Ectodermal cell (in vitro differentiated cells): ENCODE measurements around the gene PYY.

Experiments
- H3K27ac ChIP-seq: 2 replicates; pipeline ENCODE4 v1.7.0; 2013; ENCODE audit warnings: mild to moderate bottlenecking, low read depth, low read length; ENCODE audit not compliant: insufficient read depth, poor library complexity, severe bottlenecking
- H3K27me3 ChIP-seq: 2 replicates; pipeline ENCODE4 v1.7.0; 2013; ENCODE audit warnings: mild to moderate bottlenecking, low read length; ENCODE audit not compliant: insufficient read depth, control insufficient read depth, poor library complexity, severe bottlenecking
- H3K36me3 ChIP-seq: one replicate; pipeline ENCODE4 v1.7.0; 2013; ENCODE audit warnings: low read length; ENCODE audit not compliant: control insufficient read depth, insufficient read depth
- H3K4me1 ChIP-seq: one replicate; pipeline ENCODE4 v1.7.0; 2013; ENCODE audit warnings: low read length; ENCODE audit not compliant: control insufficient read depth, insufficient read depth
- H3K4me3 ChIP-seq: 2 replicates; pipeline ENCODE4 v1.7.0; 2013; ENCODE audit warnings: low read depth, low read length, control low read depth; ENCODE audit not compliant: insufficient read depth
- H3K9me3 ChIP-seq: 2 replicates; pipeline ENCODE4 v1.7.0; 2013; ENCODE audit warnings: mild to moderate bottlenecking, low read length, moderate library complexity; ENCODE audit not compliant: control insufficient read depth
- whole genome bisulfite sequencing, 2 experiments: methylation state at CpG; one replicate each; pipeline ENCODE4 v1.1.7; 2013; ENCODE audit warnings: missing lambda C conversion rate in 2 of 2; 5-methylcytosine and 5-hydroxymethylcytosine counted together

Gene PYY

DNA sequence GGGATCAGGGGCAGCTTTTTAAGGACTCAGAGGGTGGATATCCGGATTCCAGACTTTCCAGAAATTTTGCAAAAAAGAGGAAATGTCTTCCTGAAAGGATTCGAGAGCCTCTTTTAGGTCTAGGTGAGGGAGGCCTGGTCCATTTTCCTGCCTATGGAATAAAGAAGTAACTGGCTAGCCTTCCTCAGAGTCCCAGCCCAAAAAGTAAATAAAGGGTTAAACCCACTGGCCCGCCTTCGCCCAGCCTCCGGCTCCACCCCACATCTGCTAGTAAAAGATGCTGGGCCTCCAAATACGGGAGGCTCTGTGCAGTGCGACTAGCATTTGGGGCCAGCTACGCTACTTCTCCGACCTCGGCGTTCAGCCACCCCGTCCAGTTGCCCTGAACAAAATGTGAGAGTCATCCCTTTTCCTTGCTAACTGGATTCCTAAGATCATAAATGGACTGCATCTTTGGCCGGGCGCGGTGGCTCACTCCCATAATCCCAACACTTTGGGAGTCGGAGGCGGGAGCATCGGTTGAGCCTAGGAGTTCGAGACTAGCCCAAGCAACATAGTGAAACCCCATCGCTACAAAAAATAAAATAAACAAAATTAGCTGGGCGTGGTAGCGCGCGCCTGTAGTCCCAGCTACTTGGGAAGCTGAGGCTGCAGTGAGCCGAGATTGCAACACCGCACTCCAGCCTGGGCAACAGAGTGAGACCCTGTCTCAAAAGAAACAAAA is 45.6 kb downstream of the PYY start:
- peak overlapping the region; percentile 71 for H3K27ac ChIP-seq
- H3K4me1 ChIP-seq, result peaks cover 25% of the 10 kb centered on the region
- H3K27me3 ChIP-seq, result peaks cover 4% of the 10 kb centered on the region
- H3K36me3 ChIP-seq, result no peaks in the 10 kb centered on the region
- H3K9me3 ChIP-seq, result no peaks in the 10 kb centered on the region
- peak overlapping the region; percentile 80 for H3K4me3 ChIP-seq
- 14 to 17% methylated on average over 26 of the region's 26 CpGs for WGBS, 2 experiments

DNA sequence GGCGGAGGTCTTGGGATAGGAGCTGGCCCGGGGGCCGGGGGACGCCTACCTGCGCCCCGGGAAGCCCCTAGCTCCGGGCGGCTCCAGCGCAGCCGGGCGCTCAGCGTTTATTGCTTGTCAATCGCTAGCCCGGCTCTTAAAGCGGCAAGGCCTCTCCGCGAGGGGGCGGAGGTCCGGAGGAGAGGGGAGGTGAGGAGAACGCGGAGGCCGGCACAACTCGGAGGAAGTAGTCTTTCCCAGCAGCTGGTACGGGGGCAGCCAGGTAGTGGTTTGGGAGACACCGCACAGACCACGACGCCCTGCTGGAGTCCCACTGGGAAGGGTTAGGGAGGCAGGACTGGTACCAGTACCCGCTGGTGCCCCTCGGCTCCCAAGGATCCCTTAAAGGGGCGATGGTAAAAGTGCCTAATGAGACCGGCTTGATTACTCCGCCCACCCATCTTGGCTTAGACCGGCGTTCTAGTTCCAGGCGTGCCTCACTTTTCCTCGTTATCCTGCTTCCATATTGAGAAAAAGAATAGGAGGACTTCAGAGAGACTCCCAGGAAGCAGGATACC is 46.2 kb downstream of the PYY start, which contains the start of gene MPP2:
Gene MPP2, minus strand, starts transcription at position 112 of the 557 bp plus-strand sequence. CDS start 3,076 bp downstream, outside the sequence.
- WGBS, 2 experiments, result 0% methylated on average over 36 of the region's 36 CpGs
- H3K36me3 ChIP-seq, result no peaks in the 10 kb centered on the region
- peaks cover 4% of the 10 kb centered on the region for H3K27me3 ChIP-seq
- peak within 1 kb of the TSS; percentile 83 for H3K27ac ChIP-seq
- peak within 1 kb of the TSS; percentile 80 for H3K4me3 ChIP-seq
- H3K9me3 ChIP-seq, result no peaks in the 10 kb centered on the region
- H3K4me1 ChIP-seq, result peaks cover 28% of the 10 kb centered on the region

GRCh38 chr17:43906951-43907424 is 46.8 kb downstream of the PYY start:
- Histone ChIP-seq H3K4me1 (peaks cover 33% of the 10 kb centered on the region), H3K27ac (peak overlapping the region; percentile 83), H3K36me3 (no peaks in the 10 kb centered on the region), H3K4me3 (peak overlapping the region; percentile 80), H3K27me3 (peaks cover 4% of the 10 kb centered on the region), H3K9me3 (no peaks in the 10 kb centered on the region)
- 0% methylated on average over 29 of the region's 29 CpGs for WGBS, 2 experiments

DNA sequence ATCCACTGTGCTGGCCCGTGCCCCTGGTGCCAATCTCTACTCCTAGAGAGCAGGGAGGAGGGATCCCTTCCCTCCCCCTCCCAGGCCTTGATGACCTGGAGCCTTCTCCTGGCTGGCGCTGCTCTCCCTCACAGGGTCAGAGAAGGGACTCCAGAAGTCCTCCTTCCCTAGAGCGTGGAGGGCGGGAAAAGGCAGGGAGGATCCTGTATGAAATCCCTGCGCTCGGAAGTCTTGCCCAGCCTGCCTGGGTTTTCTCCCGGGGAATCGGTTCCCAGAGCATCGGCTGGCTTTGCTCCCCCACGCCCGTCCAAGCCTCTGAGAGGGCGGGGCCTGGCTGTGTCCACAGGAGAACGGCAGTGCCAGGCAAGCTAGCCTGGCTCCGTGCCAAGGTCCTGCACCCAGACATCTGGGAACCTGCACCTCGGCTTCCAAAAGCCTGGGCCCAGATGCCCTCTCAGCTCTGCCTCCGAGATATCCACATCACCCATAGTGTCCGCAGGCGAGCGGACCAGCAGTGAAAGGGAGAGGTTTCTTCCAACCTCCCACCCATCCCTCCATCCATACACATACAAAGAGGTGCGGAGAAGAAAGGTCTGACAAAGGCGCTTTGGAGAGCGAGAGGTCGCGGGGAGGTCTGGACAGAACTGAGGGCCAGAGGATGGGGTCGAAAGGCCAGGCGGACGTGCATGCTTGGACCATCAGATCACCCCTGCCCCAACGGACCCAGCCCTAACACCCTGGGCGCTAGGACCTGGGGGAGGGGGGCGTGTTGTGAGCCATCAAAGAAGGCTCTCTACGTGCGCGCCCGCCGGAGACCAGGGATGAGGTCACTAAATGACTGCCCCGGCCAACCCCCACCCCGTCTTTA is 47.5 kb downstream of the PYY start:
- H3K9me3 ChIP-seq, result no peaks in the 10 kb centered on the region
- peak overlapping the region; percentile 80 for H3K4me3 ChIP-seq
- H3K27ac ChIP-seq, result peak overlapping the region; percentile 83
- H3K36me3 ChIP-seq, result no peaks in the 10 kb centered on the region
- WGBS, 2 experiments, result 0 to 1% methylated on average over 37 of the region's 37 CpGs
- peaks cover 4% of the 10 kb centered on the region for H3K27me3 ChIP-seq
- H3K4me1 ChIP-seq, result peaks cover 41% of the 10 kb centered on the region

- Histone ChIP-seq H3K36me3 (no peaks in the 10 kb centered on the region), H3K4me1 (peaks cover 47% of the 10 kb centered on the region), H3K27ac (peak overlapping the region; percentile 83), H3K27me3 (peaks cover 4% of the 10 kb centered on the region), H3K9me3 (no peaks in the 10 kb centered on the region), H3K4me3 (peak overlapping the region; percentile 80)
- 3 to 4% methylated on average over 3 of the region's 3 CpGs for WGBS, 2 experiments
Measured at GRCh38 chr17:43905400-43905984, 48.2 kb downstream of the PYY start.
